GM10248 (cell line): ENCODE data around the gene SBSN.

ENCODE experiments used
- CTCF ChIA-PET: fragments of 300-600 bp; sonication (Branson Sonifier 250); formaldehyde crosslinking; extraction: SDS; loops from one replicate; lab custom pipeline; 2021; ENCODE audit warnings: antibody characterized with exemption; lab: Yijun Ruan, JAX
- POLR2A ChIA-PET: fragments of 350-650 bp; sonication (Branson Sonifier 250); formaldehyde crosslinking; extraction: SDS; loops from one replicate; lab custom pipeline; 2020; ENCODE audit warnings: antibody characterized with exemption; lab: Yijun Ruan, JAX
- DNase-seq: peaks from one replicate; pipeline ENCODE4 v3.0.0; 2012; ENCODE audit errors: extremely low spot score
- CTCF ChIP-seq: IDR thresholded peaks from 2 replicates; pipeline ENCODE4 v1.5.1; 2012; ENCODE audit warnings: mild to moderate bottlenecking, low read depth; ENCODE audit errors: extremely low read depth, missing control alignments, control extremely low read depth

SBSN gene

GRCh38 chr19:35510626-35510964, 17.5 kb downstream of the SBSN start:
- DNase-seq, result no peak
- POLR2A ChIA-PET, result interaction anchor here (0.7 to 1.3 kb wide), 2 partner anchors 20 to 157 kb away, joined by 3 to 4 read pairs; no protein-coding TSS in a partner anchor
- CTCF ChIA-PET, result interaction anchor here (0.9 to 8.1 kb wide), 45 partner anchors 9 to 369 kb away, joined by 3 to 126 read pairs (median 5); partner anchors contain the start of genes FFAR1, FXYD7 and USF2
- TF ChIP-seq CTCF, result no peak

- peak; percentile 94 for TF ChIP-seq CTCF
- ChIA-PET CTCF (interaction anchor here (0.9 to 8.1 kb wide), 51 partner anchors 8 to 368 kb away, joined by 3 to 126 read pairs (median 5); partner anchors contain the start of genes FFAR1, FFAR2, FXYD7 and USF2), POLR2A (interaction anchor here (0.6 to 1.3 kb wide), 3 partner anchors 19 to 157 kb away, joined by 3 to 4 read pairs (median 4); no protein-coding TSS in a partner anchor)
Measured at GRCh38 chr19:35509861-35510625, 18.1 kb downstream of the SBSN start.

GRCh38 chr19:35509018-35509652, 19.0 kb downstream of the SBSN start:
- peak; percentile 83 for DNase-seq
- TF ChIP-seq CTCF, result no peak
- ChIA-PET CTCF (interaction anchor here (0.8 to 8.1 kb wide), 27 partner anchors 11 to 240 kb away, joined by 3 to 126 read pairs (median 5); partner anchors contain the start of genes FFAR2 and USF2), POLR2A (interaction anchor here (0.6 to 1.3 kb wide), 2 partner anchors 153 to 156 kb away, joined by 4 read pairs; no protein-coding TSS in a partner anchor)

More at GRCh38 chr19:35509861-35510625, 18.1 kb downstream of the SBSN start:
- DNase-seq, result peak; percentile 93

- DNase-seq, result no peak
- ChIA-PET POLR2A (no interaction called here), CTCF (interaction anchor here (1.2 to 8.1 kb wide), 8 partner anchors 12 to 155 kb away, joined by 3 to 126 read pairs (median 14); no protein-coding TSS in a partner anchor)
- TF ChIP-seq CTCF, result no peak
Measured at GRCh38 chr19:35508129-35508528, 20.0 kb downstream of the SBSN start.

- TF ChIP-seq CTCF, result no peak
- CTCF ChIA-PET, result interaction anchor here (2.7 to 8.1 kb wide), 3 partner anchors 12 to 85 kb away, joined by 8 to 126 read pairs (median 40); no protein-coding TSS in a partner anchor
- POLR2A ChIA-PET, result no interaction called here
Measured at GRCh38 chr19:35507561-35507960, 20.6 kb downstream of the SBSN start.

GRCh38 chr19:35506011-35506410, 22.1 kb downstream of the SBSN start:
- no peak for DNase-seq
- no peak for TF ChIP-seq CTCF
- ChIA-PET CTCF (interaction anchor here (0.9 to 8.1 kb wide), 7 partner anchors 10 to 153 kb away, joined by 3 to 126 read pairs (median 6); no protein-coding TSS in a partner anchor), POLR2A (no interaction called here)

More at GRCh38 chr19:35507561-35507960, 20.6 kb downstream of the SBSN start:
- no peak for DNase-seq
